ENCODE data around the gene ZNRF1. TPM values are rescaled to one million over a fixed set of nuclear protein-coding genes. Genes with fewer than 3 reads are reported as not detected.
A peak's percentile ranks its signal among the peaks of the same experiment; 100 is the strongest.

Gene ZNRF1
- total and polyA plus RNA-seq, 2 of the 13 experiments (the other 11 are each of a cell fraction or from before 2014, with no cell fraction given) = 43.9 to 58.7 TPM

GRCh38 chr16:75148311-75149195 lies 149.7 kb downstream of the ZNRF1 start, which contains the start of gene ZFP1 (continued):
- TF ChIP-seq TFE3 (CRISPR knock-in tag; IDR thresholded peaks at IDR 0.05) = 0 out of 2 replicates have a peak, but pooled peaks have one; percentile 26
- TF ChIP-seq ZNF772 (CRISPR knock-in tag; IDR thresholded peaks at IDR 0.05) = peak; percentile 92
- TF ChIP-seq ZNF10 (CRISPR knock-in tag; IDR thresholded peaks at IDR 0.05; ENCODE audit: borderline replicate concordance, low read depth) = no peak
- no peak for TF ChIP-seq ZNF329 (CRISPR knock-in tag; IDR thresholded peaks at IDR 0.05; ENCODE audit: low read depth)
- TF ChIP-seq, protein P1, sequence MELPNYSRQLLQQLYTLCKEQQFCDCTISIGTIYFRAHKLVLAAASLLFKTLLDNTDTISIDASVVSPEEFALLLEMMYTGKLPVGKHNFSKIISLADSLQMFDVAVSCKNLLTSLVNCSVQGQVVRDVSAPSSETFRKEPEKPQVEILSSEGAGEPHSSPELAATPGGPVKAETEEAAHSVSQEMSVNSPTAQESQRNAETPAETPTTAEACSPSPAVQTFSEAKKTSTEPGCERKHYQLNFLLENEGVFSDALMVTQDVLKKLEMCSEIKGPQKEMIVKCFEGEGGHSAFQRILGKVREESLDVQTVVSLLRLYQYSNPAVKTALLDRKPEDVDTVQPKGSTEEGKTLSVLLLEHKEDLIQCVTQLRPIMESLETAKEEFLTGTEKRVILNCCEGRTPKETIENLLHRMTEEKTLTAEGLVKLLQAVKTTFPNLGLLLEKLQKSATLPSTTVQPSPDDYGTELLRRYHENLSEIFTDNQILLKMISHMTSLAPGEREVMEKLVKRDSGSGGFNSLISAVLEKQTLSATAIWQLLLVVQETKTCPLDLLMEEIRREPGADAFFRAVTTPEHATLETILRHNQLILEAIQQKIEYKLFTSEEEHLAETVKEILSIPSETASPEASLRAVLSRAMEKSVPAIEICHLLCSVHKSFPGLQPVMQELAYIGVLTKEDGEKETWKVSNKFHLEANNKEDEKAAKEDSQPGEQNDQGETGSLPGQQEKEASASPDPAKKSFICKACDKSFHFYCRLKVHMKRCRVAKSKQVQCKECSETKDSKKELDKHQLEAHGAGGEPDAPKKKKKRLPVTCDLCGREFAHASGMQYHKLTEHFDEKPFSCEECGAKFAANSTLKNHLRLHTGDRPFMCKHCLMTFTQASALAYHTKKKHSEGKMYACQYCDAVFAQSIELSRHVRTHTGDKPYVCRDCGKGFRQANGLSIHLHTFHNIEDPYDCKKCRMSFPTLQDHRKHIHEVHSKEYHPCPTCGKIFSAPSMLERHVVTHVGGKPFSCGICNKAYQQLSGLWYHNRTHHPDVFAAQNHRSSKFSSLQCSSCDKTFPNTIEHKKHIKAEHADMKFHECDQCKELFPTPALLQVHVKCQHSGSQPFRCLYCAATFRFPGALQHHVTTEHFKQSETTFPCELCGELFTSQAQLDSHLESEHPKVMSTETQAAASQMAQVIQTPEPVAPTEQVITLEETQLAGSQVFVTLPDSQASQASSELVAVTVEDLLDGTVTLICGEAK (IDR thresholded peaks at IDR 0.05) = no peak
- TF ChIP-seq, protein P1 (CRISPR knock-in tag; IDR thresholded peaks at IDR 0.05) = peak; percentile 77
- no peak for TF ChIP-seq PAWR (CRISPR knock-in tag; IDR thresholded peaks at IDR 0.05; ENCODE audit: borderline replicate concordance)
- TF ChIP-seq, protein P2, sequence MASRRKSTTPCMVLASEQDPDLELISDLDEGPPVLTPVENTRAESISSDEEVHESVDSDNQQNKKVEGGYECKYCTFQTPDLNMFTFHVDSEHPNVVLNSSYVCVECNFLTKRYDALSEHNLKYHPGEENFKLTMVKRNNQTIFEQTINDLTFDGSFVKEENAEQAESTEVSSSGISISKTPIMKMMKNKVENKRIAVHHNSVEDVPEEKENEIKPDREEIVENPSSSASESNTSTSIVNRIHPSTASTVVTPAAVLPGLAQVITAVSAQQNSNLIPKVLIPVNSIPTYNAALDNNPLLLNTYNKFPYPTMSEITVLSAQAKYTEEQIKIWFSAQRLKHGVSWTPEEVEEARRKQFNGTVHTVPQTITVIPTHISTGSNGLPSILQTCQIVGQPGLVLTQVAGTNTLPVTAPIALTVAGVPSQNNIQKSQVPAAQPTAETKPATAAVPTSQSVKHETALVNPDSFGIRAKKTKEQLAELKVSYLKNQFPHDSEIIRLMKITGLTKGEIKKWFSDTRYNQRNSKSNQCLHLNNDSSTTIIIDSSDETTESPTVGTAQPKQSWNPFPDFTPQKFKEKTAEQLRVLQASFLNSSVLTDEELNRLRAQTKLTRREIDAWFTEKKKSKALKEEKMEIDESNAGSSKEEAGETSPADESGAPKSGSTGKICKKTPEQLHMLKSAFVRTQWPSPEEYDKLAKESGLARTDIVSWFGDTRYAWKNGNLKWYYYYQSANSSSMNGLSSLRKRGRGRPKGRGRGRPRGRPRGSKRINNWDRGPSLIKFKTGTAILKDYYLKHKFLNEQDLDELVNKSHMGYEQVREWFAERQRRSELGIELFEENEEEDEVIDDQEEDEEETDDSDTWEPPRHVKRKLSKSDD (CRISPR knock-in tag; IDR thresholded peaks at IDR 0.05; ENCODE audit: low read depth) = peak; percentile 67; the same call in 1 of the 2 replicates
- no peak for TF ChIP-seq ADNP (CRISPR knock-in tag; IDR thresholded peaks at IDR 0.05)
- TF ChIP-seq, protein P3, sequence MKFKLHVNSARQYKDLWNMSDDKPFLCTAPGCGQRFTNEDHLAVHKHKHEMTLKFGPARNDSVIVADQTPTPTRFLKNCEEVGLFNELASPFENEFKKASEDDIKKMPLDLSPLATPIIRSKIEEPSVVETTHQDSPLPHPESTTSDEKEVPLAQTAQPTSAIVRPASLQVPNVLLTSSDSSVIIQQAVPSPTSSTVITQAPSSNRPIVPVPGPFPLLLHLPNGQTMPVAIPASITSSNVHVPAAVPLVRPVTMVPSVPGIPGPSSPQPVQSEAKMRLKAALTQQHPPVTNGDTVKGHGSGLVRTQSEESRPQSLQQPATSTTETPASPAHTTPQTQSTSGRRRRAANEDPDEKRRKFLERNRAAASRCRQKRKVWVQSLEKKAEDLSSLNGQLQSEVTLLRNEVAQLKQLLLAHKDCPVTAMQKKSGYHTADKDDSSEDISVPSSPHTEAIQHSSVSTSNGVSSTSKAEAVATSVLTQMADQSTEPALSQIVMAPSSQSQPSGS (CRISPR knock-in tag; IDR thresholded peaks at IDR 0.05) = peak; percentile 81
- peak; percentile 84 for TF ChIP-seq ZNF792 (CRISPR knock-in tag; IDR thresholded peaks at IDR 0.05)
- TF ChIP-seq MEF2D (CRISPR knock-in tag; IDR thresholded peaks at IDR 0.05) = peak; percentile 81

Measured in HepG2 (cell line).